CD4-positive, alpha-beta T cell treated with Interferon alpha-2 for 1 hour (primary cell): ENCODE results near the gene CACYBP.

Experiments
- DNase-seq, 2 donors: peaks; one replicate each; pipeline ENCODE4 v3.0.0-alpha.2; 2020 to 2022

The CACYBP gene, protein sequence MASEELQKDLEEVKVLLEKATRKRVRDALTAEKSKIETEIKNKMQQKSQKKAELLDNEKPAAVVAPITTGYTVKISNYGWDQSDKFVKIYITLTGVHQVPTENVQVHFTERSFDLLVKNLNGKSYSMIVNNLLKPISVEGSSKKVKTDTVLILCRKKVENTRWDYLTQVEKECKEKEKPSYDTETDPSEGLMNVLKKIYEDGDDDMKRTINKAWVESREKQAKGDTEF

GRCh38 chr1:174999936-175000696, at the start of gene CACYBP:
TSS of gene CACYBP (plus strand) at chr1:174999947. CDS start at chr1:175000181, 234 bp downstream.
- peak in 1 of 2 donors; percentile 28 for DNase-seq

GRCh38 chr1:174953285-174954072, 46.3 kb upstream of the CACYBP start:
- no peak for DNase-seq

GRCh38 chr1:174954073-174954460, 45.7 kb upstream of the CACYBP start:
- peak in 1 of 2 donors; percentile 16 for DNase-seq

DNA sequence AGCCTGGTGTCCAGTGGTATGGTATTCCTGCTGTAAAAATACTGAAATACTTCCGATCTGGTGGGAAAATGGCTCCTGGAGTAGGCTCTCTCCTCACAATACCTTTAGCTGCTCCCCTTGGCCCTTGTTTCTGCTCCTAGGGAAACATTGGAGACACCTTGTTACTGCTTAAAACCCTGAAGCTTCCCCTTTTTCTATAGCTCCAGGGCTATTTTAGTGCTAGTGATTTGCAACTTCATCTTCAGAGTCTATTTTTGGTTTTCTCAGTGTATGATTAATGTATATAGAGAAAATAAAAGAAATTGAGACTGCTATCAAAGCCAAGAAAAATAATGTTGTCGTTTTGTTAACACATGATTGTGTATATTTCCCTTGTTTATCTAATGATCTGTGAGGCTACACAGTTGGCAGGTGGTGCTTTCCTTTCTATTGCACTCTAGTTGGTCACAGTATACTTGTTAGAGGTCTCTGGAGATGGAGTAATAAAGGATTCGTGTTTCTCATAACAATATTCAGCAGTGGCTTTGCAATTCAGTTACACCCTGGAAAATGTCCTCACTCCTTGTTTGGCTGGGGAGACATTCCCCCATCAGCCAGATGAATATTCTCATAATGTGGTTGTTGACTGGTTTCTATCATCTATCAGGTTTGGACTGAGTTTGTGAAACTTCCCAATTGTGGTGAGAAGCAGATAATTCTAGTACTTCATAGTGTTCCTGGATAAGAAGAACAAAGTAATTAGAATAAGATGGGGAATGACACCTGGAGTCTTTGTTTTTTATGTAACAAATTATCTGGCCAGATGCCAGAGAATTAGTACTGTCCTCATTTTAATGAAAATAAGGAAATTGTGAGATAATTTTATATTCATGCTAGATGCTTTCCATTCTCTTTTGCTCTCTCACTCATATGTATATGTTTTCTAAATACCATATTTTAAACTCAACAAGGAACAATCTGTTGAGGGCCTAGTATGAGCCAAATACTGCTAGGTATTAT, 44.8 kb upstream of the CACYBP start:
- no peak for DNase-seq

GRCh38 chr1:174956086-174956485, 43.7 kb upstream of the CACYBP start:
- DNase-seq = no peak

DNA sequence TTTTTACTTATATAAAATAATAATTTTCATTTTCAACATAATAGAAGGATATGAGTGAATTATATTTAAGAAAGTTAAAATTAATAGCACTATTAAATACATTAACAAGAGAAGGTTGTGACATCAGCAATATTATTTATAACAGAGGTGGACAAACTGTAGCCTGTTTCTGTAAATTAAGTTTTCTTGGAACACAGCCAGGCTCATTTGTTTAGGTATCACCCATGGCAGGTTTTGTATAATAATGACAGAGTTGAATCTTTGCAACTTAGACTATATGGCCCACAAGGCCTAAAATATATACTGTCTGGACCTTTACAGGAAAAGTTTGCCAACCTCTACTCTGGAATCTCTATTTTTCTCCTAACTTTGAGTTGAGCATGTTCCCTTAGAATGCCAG, 42.8 kb upstream of the CACYBP start:
- DNase-seq = no peak

DNA sequence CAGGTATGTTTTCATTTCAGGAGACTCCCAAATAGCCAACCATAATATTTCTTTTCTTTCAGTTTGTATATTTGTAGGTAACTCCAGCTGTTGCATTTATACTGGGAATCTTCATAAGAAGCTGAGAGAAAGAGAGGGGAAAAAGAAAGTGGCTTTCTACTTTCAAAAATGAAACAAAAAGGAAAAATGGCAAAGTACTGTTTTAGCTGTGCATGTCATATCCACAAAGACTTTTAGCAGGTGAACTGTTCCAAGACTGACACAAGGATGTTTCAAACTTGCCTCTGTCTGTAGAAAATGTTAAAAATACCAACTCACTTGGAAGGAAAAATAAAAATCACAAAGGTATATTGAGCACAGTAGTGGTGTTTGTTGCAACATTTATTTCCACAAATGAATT, 41.9 kb upstream of the CACYBP start:
- DNase-seq = peak in 1 of 2 donors; percentile 13

- DNase-seq = no peak
Observed at GRCh38 chr1:174958396-174958795, 41.4 kb upstream of the CACYBP start.

DNA sequence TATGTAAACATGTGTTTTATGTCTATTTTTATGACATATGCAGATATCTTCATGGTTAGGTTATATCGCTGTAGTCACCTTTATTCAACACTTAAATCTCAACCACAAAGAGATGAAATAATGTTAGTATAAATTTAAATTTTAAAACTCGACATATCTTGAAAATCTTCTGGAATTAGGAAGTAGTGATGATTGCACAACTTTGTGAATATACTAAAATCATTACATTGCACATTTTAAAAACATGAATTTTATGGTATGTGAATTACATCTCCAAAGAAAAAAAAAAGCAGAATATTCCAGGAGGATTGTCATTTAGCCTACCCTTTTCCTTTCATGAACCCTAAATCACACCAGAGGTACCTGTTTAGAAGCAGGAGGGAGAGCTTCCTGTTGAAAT, 39.4 kb upstream of the CACYBP start:
- DNase-seq = no peak

DNA sequence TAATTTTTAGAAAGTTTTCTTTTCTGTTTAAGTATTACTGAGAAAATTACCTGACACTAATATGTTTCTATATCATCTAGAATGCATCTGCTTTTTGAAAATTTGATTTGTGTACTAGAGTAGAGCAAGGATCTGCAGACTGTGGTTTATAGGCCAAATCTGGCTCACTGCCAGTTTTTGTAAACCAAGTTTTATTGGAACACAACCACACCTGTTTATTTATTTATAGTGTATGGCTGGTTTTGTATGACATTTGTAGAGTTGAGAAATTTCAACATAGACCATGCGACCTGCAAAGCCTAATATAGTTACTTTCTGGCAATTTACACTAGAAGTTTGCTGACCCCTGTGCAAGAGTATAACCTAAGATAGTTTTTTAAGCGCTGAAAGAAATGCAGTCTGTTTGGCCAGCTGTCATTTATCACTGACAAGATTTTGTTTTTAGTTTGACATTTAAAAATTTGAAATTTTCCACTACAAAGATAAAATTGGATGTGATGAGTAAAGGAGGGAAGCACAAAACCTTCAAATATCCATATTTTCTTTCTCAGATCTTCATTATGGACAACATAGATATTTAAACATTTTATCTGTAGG, 36.1 kb upstream of the CACYBP start:
- DNase-seq = peak in 1 of 2 donors; percentile 44

DNA sequence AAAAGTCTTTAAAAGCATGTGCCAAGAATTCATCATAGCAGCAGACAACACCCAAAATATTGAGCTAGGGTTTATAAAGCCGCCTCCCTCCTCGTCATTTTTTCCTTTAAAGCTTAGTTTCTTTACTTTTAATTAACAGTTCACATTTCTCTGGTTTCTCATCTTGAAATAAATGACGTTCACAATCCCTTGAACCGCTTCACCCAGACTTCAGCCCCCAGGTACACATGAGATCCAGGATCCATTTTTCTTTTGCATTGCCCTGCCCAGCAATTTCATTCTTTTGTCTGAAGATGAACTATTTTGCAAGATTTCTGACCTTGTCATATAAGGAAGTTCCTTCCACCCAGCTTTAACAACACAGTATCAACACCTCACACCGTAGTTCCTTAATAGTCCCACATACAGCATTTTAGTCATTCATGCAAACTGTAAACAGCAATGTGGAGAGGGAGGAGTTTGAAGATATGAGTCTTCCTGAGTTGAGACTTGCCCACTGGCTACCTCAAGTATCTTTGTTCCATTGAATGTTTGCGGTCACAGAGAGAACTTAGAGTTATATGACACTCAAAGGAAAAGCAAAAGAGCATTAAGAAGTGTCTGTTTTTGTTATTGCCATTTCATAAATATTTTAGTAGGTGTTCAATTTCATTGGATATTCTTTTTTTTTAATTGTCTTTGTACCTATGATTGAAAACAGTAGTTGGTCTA, 35.3 kb upstream of the CACYBP start:
- peak; percentile 25 to 74 for DNase-seq

DNA sequence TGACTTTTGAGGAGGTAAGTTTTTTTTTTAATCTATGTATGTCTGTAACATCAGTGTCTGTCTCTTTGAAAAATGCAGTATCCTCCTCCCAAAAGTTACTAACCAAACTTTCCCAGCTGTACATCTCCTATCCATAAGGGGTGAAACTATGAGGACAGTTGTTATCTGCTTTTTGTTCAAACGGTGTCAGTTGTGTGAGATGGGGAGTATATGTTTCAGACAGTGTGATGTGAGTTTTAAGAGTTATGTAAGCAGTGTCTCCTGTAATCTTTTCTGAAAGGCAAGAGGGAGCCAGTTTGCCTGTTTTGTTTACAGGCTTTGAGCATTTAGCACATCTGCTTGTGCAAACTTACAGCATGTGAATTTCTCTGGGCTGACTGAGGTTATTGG, 34.8 kb upstream of the CACYBP start:
- peak in 1 of 2 donors; percentile 54 for DNase-seq

DNA sequence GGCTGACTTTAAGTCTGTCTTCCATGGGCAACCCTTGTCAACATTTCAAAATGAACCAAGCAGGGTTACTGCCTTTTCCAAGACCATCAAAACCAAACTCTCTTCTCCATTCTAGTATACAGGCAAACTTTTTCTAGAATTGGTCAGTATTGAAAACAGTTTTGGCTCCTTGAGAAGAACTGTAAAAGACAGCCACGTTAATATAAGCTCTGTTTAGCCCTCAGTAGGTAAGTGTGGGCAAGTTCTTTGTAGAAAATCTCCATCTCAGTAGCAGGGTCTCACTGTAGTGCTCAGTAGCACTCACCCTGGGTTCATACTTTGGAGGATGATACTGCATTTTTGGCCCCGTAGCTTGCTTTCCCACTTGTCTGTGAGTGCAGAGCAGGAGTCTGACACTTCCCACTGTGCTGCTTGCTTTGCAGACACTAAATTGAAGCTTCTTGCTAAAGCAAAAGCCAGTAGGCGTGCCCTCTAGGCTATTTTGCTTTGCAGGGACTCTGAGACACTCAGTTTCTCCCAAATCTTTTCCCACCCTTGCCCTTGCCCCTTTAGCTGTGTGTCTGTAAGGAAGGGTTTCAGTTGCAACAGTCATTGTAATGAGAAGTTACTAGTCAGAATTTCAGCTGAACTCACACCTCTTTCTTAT, 34.3 kb upstream of the CACYBP start:
- peak in 1 of 2 donors; percentile 38 for DNase-seq

GRCh38 chr1:174966008-174966572, 33.7 kb upstream of the CACYBP start:
- DNase-seq = no peak

DNA sequence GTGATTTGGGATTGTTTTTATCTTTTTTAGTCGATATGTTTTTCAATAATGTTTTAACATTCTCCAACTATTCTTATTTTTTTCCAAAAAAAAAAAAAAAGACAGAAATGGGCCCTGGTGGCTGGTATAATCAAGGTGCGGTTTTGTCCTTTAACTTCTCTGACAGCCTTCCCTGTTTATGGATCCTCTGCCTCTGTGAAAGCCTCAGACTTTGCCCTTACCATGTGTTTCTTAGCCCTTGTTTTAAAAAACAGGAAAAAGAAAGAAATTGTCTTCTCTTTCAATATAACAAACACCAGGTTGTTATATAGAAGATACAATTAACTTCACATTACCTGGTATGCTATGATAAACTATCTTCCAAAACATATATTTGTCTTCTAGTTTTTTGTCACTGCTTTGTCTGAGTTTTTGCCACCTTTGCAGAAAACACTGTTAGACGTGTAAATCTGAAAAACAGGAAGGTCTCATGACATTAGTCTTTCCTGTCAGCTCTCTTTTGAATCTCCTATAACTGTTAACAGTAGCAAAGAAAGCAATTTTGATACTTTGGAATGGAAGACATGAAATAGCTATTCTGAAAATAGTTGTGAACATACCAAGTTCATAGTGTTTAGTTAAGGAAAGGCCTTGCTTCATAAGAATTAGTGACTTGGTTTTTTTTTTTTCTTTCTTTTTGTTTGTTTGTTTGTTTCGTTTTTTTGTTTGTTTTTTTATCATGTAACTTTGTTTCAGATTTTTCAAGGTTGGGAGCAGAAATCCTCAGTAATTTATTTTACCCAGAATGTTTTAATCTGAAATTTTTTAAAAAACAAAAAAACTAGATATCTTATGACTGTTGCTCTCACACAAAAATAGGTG, 31.7 kb upstream of the CACYBP start:
- peak in 1 of 2 donors; percentile 58 for DNase-seq

DNA sequence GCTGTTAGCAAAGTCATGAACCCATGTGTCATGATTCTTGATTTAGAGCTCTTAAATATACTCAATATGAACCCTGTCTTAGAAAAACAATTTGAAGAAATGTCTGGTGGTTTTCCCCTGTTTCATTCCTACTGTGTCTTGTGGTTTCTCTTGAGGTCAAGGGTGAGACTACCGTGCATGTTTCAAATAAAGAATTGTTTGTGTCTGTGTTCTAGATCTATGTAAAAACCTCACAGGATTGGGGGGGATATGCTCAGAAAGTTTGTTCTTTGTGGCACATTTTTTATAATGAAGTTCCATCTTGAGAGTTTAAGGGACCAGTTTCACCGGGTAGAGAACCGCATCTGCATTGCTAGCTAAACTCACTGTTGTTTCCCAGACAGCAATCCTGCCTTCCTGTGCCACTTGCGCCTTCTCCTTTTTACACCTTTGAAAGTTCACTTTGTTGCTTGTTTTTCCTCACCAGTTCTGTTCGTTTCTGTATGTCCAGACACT, 30.9 kb upstream of the CACYBP start:
- peak; percentile 35 to 82 for DNase-seq

- DNase-seq = peak in 1 of 2 donors; percentile 39
Observed at GRCh38 chr1:174969977-174970376, 29.8 kb upstream of the CACYBP start.

DNA sequence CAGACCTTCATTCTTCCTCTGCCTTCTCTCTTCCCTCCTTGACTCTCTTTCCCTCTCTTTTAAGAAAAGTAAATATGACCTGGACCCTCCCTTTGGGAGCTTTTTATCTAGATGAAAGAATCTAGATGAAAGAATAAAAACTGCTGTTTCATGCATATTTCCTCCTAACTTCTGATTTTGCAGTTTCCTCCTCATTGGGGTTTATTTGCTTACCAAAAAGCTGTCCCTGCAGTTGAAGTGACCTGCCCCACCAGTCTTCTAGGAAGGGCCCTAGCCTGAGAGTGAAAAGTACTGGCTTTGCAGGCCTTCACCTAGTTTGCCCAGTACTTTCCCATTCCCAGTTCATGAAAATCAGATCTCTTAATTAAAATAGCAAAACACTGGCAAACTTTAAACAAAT, 28.3 kb upstream of the CACYBP start:
- DNase-seq = no peak

GRCh38 chr1:174971902-174972301, 27.8 kb upstream of the CACYBP start:
- no peak for DNase-seq
